B cell (primary cell): ENCODE measurements around the gene KRTAP10-12. TPM values are rescaled to one million over a fixed set of nuclear protein-coding genes. Genes with fewer than 3 reads are reported as not detected.

ENCODE experiments used
- ATAC-seq: fragments of 200-7000 bp; cut with Tn5 transposase; one replicate; pipeline ENCODE4 v1.10.0; 2021; ENCODE audit warnings: low read depth, mild to moderate bottlenecking, moderate number of reproducible peaks, moderate library complexity
- CTCF ChIA-PET: fragments of 350-600 bp; sonication (Branson Sonifier 250); formaldehyde crosslinking; loops from one replicate; lab custom pipeline; 2021; ENCODE audit warnings: antibody characterized with exemption, inconsistent platforms; lab: Charles Lee
- POLR2A ChIA-PET: fragments of 350-600 bp; sonication (Branson Sonifier 250); formaldehyde crosslinking; loops from one replicate; lab custom pipeline; 2021; ENCODE audit warnings: antibody characterized with exemption; lab: Charles Lee
- DNase-seq: peaks from one replicate; pipeline ENCODE4 v3.0.0; 2013
- H2AFZ ChIP-seq: 2 replicates; pipeline ENCODE4 v1.6.1; 2012; ENCODE audit warnings: mild to moderate bottlenecking, low read depth, low read length; ENCODE audit not compliant: insufficient read depth, poor library complexity, severe bottlenecking
- H3K27ac ChIP-seq, 2 donors: 1 replicate in 1 of 2; 2 replicates in 1 of 2; pipeline ENCODE4 v1.5.1; 2012 to 2013; ENCODE audit warnings: low read length in 2 of 2, mild to moderate bottlenecking in 2 of 2, moderate library complexity in 1 of 2
- H3K27me3 ChIP-seq, 4 experiments: fragments of 200-600 bp in 1 of 4; sonication (generic) in 1 of 4; replicated peaks in 1 of 4; 1 replicate in 2 of 4; 2 replicates in 2 of 4; pipeline versions ENCODE4 v1.6.1 to v1.7.0; 2013 to 2016; ENCODE audit warnings: low read length in 3 of 4, mild to moderate bottlenecking in 2 of 4, mixed read lengths in 1 of 4, moderate library complexity in 1 of 4; ENCODE audit not compliant: insufficient read depth in 4 of 4, control insufficient read depth in 3 of 4; ENCODE audit errors: control extremely low read depth in 1 of 4
- H3K36me3 ChIP-seq, 2 experiments: replicated peaks in 1 of 2; 1 replicate in 1 of 2; 2 replicates in 1 of 2; pipeline versions ENCODE4 v1.6.1 to v1.7.1; 2013; ENCODE audit warnings: low read length in 1 of 2; ENCODE audit not compliant: insufficient read depth in 2 of 2, control insufficient read depth in 1 of 2; ENCODE audit errors: control extremely low read depth in 1 of 2, extremely low read depth in 1 of 2
- H3K4me1 ChIP-seq, 2 donors: fragments of 200-600 bp in 1 of 2; sonication (generic) in 1 of 2; 1 replicate in 1 of 2; 2 replicates in 1 of 2; pipeline versions ENCODE4 v1.5.1 to v1.6.1; 2013 to 2017; ENCODE audit warnings: low read length in 2 of 2; ENCODE audit not compliant: control insufficient read depth in 2 of 2, insufficient read depth in 2 of 2
- H3K4me2 ChIP-seq: replicated peaks from 2 replicates; pipeline ENCODE3; 2012; ENCODE audit warnings: mild to moderate bottlenecking, low read depth, low read length; ENCODE audit not compliant: poor library complexity, severe bottlenecking
- H3K4me3 ChIP-seq, 5 experiments: fragments of 200-600 bp in 1 of 5; sonication (generic) in 1 of 5; 1 replicate in 3 of 5; 2 replicates in 2 of 5; pipeline versions ENCODE4 v1.5.1 to v1.7.0; 2011 to 2016; ENCODE audit warnings: low read length in 4 of 5, mild to moderate bottlenecking in 4 of 5, low read depth in 2 of 5, control low read depth in 1 of 5, moderate library complexity in 1 of 5; ENCODE audit not compliant: insufficient read depth in 1 of 5; ENCODE audit errors: control extremely low read depth in 1 of 5, extremely low read depth in 1 of 5
- H3K79me2 ChIP-seq: fragments of 200-600 bp; sonication (generic); one replicate; pipeline ENCODE4 v1.6.0; 2016; ENCODE audit warnings: low read length; ENCODE audit not compliant: control insufficient read depth, insufficient read depth
- H3K9ac ChIP-seq: fragments of 200-600 bp; sonication (generic); 2 replicates; pipeline ENCODE4 v1.6.1; 2017; ENCODE audit warnings: mild to moderate bottlenecking, low read length, moderate library complexity
- H3K9me3 ChIP-seq, 3 donors: one replicate each; pipeline versions ENCODE4 v1.6.1 to v1.7.1; 2013; ENCODE audit warnings: low read length in 2 of 3; ENCODE audit not compliant: control insufficient read depth in 2 of 3, insufficient read depth in 1 of 3; ENCODE audit errors: control extremely low read depth in 1 of 3
- H4K20me1 ChIP-seq: 2 replicates; pipeline ENCODE4 v1.6.0; 2012; ENCODE audit warnings: mild to moderate bottlenecking, low read length; ENCODE audit not compliant: insufficient read depth, control insufficient read depth, poor library complexity, severe bottlenecking
- H3K27ac Mint-ChIP-seq: one replicate; pipeline ENCODE4 v1.8.0; 2021; ENCODE audit warnings: mixed read lengths
- H3K27me3 Mint-ChIP-seq: one replicate; pipeline ENCODE4 v1.8.0; 2021; ENCODE audit warnings: mixed read lengths
- H3K4me1 Mint-ChIP-seq: one replicate; pipeline ENCODE4 v1.8.0; 2021; ENCODE audit warnings: mixed read lengths
- H3K4me3 Mint-ChIP-seq: one replicate; pipeline ENCODE4 v1.8.0; 2021; ENCODE audit warnings: mixed read lengths
- H3K9me3 Mint-ChIP-seq: one replicate; pipeline ENCODE4 v1.8.0; 2022; ENCODE audit warnings: mixed read lengths; ENCODE audit not compliant: insufficient read depth
- CTCF ChIP-seq: fragments of 200-600 bp; IDR thresholded peaks from one replicate; pipeline ENCODE4 v1.8.0; 2022; ENCODE audit warnings: antibody characterized with exemption, mild to moderate bottlenecking
- EZH2 ChIP-seq: IDR thresholded peaks from 2 replicates; pipeline ENCODE4 v1.6.1; 2012; ENCODE audit warnings: borderline replicate concordance, low read depth, mild to moderate bottlenecking, moderate library complexity, low read length; ENCODE audit not compliant: insufficient read depth, poor library complexity, severe bottlenecking
- WGBS: methylation state at CpG from one replicate; pipeline ENCODE4 v1.1.5; 2013; ENCODE audit warnings: missing lambda C conversion rate; ENCODE audit not compliant: insufficient coverage; 5-methylcytosine and 5-hydroxymethylcytosine counted together
- intact Hi-C: fragments of 100-400 bp; cut with micrococcal nuclease; formaldehyde crosslinking; loops from one replicate; pipeline ENCODE4 v1.10.0; 2022
- polyA plus RNA-seq: library from polyadenylated mRNA; depleted of rRNA; stranded (reverse); fragments of >200 nt; gene quantifications from 2 replicates; pipeline ENCODE4 v1.2.3, GENCODE V29; 2012
- total RNA-seq, 2 donors: library from RNA; stranded (reverse); fragments of 120-200 nt in 1 of 2; gene quantifications; 1 replicate in 1 of 2; 2 replicates in 1 of 2; pipeline versions ENCODE4 v1.2.3 to v1.2.4, GENCODE V29; 2013 to 2022

KRTAP10-12 gene
- total and polyA plus RNA-seq, 2 donors (not counting 1 experiment from before 2014, with no cell fraction given) = not detected

GRCh38 chr21:44724196-44724595 lies 27.2 kb downstream of the KRTAP10-12 start:
- Histone ChIP-seq H4K20me1 (no peaks in the 10 kb centered on the region), H3K27me3 (peaks cover 0 to 32% (median 17%) of the 10 kb centered on the region in 4 experiments), H3K4me2 (no peak overlapping the region), H3K36me3 (no peaks in the 10 kb centered on the region), H3K9me3 (peaks cover 0 to 12% (median 0%) of the 10 kb centered on the region in 3 donors), H3K79me2 (no peaks in the 10 kb centered on the region), H2AFZ (no peak overlapping the region), H3K9ac (no peak overlapping the region), H3K27ac (no peak overlapping the region), H3K4me3 (no peak overlapping the region), H3K4me1 (peaks cover 11 to 12% of the 10 kb centered on the region in 2 donors)
- H3K4me1 Mint-ChIP-seq = peaks cover 6% of the 10 kb centered on the region
- 90% methylated on average over 6 of the region's 7 CpGs for WGBS
- DNase-seq = no peak
- no peak overlapping the region for H3K27ac Mint-ChIP-seq
- ATAC-seq = no peak
- intact Hi-C loops = no loop called here
- ChIA-PET CTCF (interaction anchor here (0.7 kb wide), 1 partner anchor 14 kb away, joined by 3 read pairs; no protein-coding TSS in a partner anchor), POLR2A (interaction anchor here (0.6 kb wide), 1 partner anchor 961 kb away, joined by 7 read pairs; no protein-coding TSS in a partner anchor)
- H3K4me3 Mint-ChIP-seq = no peak overlapping the region
- TF ChIP-seq CTCF (no peak), EZH2 (no peak)
- H3K27me3 Mint-ChIP-seq = peaks cover 65% of the 10 kb centered on the region
- no peaks in the 10 kb centered on the region for H3K9me3 Mint-ChIP-seq

GRCh38 chr21:44724926-44725325 lies 28.0 kb downstream of the KRTAP10-12 start:
- no peak overlapping the region for H3K4me3 Mint-ChIP-seq
- Histone ChIP-seq H4K20me1 (no peaks in the 10 kb centered on the region), H3K4me2 (no peak overlapping the region), H3K79me2 (no peaks in the 10 kb centered on the region), H3K27me3 (peaks cover 0 to 32% (median 15%) of the 10 kb centered on the region in 4 experiments), H3K4me1 (peaks cover 11 to 12% of the 10 kb centered on the region in 2 donors), H3K4me3 (no peak overlapping the region), H3K9ac (no peak overlapping the region), H3K27ac (no peak overlapping the region), H2AFZ (no peak overlapping the region), H3K9me3 (peaks cover 0 to 12% (median 0%) of the 10 kb centered on the region in 3 donors), H3K36me3 (no peaks in the 10 kb centered on the region)
- 91% methylated on average over 14 of the region's 14 CpGs for WGBS
- ATAC-seq = no peak
- TF ChIP-seq EZH2 (no peak), CTCF (no peak)
- ChIA-PET POLR2A (interaction anchor here (0.6 kb wide), 1 partner anchor 961 kb away, joined by 7 read pairs; no protein-coding TSS in a partner anchor), CTCF (interaction anchor here (0.7 kb wide), 1 partner anchor 14 kb away, joined by 3 read pairs; no protein-coding TSS in a partner anchor)
- H3K27ac Mint-ChIP-seq = no peak overlapping the region
- DNase-seq = no peak
- H3K9me3 Mint-ChIP-seq = no peaks in the 10 kb centered on the region
- peaks cover 6% of the 10 kb centered on the region for H3K4me1 Mint-ChIP-seq
- intact Hi-C loops = no loop called here
- H3K27me3 Mint-ChIP-seq = peaks cover 58% of the 10 kb centered on the region
